GM21367 (cell line): ENCODE measurements around the gene MEGF6.
"Not testable (repeated sequence)": the region's sequence is repeated elsewhere in the genome, so short reads cannot be mapped to it uniquely, and the experiment has no call there.

Source experiments
- ATAC-seq: cut with Tn5 transposase; IDR thresholded peaks from one replicate; pipeline ENCODE4 v1.9.1; 2021; ENCODE audit not compliant: unreplicated experiment

The MEGF6 gene

GRCh38 chr1:3594706-3595377, 16.5 kb downstream of the MEGF6 start:
- no peak for ATAC-seq

DNA sequence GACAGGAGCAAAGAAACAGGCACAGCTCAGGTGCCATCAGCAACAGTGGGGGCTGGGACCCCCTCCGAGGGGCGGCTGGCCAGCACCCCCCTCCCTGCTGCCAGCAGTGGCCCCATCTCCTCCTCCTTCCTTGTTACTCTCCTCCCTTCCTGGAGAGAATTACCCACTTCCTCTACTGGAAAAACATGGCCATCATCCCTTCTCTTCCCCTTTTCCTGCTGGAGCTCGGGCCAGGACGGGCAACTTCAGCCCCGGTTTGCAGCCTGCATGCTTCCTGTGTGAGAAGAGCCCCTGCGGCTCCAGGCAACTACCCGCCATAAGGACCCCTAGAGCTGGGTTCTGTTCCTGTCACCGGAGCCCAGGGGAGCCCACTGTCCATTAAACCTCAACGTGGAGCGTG, 17.6 kb downstream of the MEGF6 start:
- ATAC-seq: no peak

- ATAC-seq: no peak
These were observed 18.0 kb downstream of the MEGF6 start for GRCh38 chr1:3593334-3593733.

DNA sequence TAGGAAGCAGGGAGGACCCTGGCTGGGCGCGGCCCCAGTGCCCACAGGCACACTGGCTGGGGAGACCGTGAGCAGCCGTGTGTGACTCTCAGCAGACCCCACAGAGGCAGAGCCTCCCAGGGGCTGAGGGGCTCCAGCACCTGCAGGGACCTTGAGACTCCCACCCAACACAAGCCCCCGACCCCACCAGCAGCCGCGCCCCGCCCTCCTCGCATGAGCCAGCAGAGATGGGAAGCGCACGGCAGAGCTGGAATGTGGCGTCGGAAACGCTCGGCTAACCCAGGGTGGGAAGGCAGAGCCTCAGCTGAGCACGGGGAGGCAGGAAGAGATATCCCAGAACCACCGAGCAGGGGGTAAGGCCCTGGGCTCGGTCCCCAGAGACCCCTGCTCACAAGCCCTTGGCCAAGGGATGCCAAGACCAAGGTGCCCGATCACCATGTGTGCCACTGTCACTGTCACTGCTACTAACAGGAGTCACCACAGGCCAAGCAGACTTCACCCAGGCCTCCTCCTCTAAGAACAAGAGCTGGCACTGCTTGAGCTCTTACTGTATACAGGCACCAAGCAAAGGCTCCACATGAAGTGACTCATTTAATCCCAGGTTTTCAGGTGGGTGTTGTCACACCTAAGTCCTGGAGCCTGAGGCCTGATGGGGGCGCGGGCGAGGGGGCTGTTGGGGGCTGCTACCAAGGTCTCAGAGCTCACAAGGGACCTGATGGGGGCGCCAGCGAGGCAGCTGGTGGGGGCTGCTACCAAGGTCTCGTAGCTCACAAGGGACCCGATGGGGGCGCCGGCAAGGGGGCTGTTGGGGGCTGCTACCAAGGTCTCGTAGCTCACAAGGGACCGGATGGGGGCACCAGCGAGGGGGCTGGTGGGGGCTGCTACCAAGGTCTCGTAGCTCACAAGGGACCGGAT, 20.1 kb downstream of the MEGF6 start:
- no peak for ATAC-seq

GRCh38 chr1:3590139-3590763, 21.1 kb downstream of the MEGF6 start:
- ATAC-seq: no peak

DNA sequence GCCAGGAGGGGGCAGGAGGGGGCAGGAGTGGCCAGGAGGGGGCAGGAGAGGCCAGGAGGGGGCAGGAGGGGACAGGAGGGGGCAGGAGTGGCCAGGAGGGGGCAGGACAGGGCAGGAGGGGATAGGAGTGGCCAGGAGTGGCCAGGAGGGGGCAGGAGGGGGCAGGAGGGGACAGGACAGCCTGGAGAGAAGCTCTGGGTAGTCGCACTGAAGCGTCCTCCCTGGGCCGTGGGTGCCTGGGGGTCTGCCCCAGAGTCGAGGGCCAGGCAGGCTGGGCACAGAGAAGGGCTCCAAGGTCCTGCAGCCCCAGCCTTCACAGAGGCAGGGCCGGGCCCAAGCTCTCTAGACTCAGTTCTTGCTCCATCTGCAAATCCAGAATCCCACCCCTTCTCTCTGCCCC, 22.9 kb downstream of the MEGF6 start:
- ATAC-seq: no peak

DNA sequence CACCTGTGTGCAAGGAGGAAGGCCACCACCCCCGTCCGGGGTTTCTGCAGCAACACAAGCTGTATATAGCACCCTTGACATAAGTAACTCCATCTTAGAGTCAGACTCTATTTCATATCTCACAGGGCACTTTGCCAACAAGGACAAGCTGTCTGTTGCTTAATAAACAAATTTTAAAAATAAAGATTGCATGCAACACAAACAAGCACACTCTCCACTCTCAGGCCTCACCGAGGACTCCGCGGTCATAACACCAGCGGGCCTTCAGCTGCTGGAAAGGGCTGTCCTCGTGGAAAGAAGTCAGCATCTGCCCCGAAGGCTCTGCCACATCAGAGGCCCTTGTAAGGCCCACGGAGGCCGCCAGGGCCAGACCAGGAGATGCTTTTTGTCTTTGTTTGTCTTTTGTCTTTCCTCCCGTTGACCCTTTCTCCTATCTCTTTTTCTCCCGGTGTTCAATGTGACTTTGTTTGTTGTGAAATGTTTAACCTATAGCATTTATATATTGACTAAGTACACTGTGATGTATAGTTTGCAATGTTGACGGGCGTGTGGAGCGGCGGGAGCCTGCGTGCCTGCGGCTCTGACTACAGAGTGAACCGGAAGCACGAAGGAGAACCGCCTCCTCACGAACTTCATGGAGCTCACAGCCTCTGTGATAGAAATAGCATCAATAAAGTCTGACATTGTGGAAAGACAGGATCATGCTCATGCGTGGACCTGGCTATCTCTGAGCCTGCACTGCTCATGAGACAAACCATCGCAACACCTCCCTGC, 24.1 kb downstream of the MEGF6 start:
- ATAC-seq: no peak

GRCh38 chr1:3585940-3586568, 25.3 kb downstream of the MEGF6 start:
- ATAC-seq: no peak

- ATAC-seq: not testable (repeated sequence)
These were observed 25.9 kb downstream of the MEGF6 start for GRCh38 chr1:3585353-3585868.

- no peak for ATAC-seq
These were observed 26.4 kb downstream of the MEGF6 start for GRCh38 chr1:3584915-3585314.

DNA sequence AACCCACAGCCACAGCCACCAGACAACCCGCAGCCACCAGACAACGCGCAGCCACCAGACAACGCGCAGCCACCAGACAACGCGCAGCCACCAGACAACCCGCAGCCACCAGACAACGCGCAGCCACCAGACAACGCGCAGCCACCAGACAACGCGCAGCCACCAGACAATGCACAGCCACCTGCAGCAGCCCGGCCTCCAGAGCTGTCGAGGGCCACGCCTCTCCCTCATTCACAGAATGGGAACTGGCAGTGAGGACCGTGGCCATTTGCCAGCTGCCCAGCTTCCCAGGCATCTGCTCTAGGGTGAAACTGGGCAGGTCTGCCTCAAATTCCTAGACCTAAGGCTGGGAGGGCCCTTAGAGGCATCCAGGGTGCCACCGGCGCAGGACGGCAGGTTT, 27.6 kb downstream of the MEGF6 start:
- ATAC-seq: not testable (repeated sequence)

- ATAC-seq: no peak
These were observed 29.8 kb downstream of the MEGF6 start for GRCh38 chr1:3581296-3582036.

DNA sequence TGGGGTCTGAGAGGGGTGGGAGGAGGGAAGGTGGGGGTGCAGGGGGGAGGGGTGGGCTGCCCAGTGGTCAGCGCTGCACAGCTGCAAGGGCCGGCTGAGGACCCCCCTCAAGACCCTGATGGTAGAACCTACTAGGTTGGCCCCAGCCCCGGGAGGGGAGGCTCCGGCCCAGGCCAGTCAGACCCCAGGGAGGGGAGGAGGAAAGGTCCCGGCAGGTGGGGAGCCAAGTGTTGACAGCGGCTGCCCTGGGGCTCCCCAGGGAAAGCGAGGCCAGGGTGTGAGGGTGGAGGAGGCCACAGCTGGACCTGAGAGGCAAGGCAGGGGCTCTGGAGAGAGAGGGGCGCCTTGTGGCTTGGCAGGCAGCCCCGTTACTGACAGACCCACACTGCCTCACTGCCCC, 31.1 kb downstream of the MEGF6 start:
- no peak for ATAC-seq

DNA sequence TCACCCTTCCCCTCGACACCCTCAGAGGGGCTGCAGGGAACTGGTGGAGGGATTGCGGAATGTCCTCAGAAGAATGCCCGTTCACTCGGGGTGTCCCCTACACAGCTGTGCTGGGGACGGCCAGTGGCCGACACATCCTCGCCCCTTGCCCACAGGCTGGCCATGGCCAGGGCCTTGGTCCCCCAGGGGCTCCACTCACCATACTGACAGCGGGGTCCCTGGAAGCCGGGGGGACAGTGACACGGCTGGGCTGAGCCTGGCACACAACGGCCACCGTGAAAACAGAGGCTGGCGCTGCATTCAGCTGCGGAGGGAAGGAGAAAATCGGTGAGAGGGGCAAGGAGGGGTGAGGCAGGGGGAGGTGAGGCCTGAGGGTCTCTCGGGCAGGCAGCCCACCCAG, 31.7 kb downstream of the MEGF6 start:
- no peak for ATAC-seq

DNA sequence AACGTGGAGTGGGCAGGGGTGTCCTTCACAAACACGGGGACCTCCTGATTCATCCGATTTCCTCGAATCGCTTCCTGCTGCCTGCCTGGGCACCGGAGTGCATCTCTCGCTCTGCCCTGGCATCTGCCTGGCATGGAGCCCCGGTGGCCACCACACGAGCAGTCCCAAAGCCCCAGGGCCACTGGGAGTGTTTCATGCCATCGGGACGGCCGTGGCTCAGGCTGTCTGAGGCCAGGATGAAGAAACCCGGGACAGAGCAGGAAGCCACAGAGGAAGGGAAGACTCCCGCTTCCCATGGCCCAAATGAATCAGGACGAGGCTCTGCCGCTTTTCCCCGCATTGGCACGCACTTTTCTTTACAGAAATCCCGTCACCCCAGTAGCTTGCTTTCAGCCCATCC, 32.4 kb downstream of the MEGF6 start:
- no peak for ATAC-seq

DNA sequence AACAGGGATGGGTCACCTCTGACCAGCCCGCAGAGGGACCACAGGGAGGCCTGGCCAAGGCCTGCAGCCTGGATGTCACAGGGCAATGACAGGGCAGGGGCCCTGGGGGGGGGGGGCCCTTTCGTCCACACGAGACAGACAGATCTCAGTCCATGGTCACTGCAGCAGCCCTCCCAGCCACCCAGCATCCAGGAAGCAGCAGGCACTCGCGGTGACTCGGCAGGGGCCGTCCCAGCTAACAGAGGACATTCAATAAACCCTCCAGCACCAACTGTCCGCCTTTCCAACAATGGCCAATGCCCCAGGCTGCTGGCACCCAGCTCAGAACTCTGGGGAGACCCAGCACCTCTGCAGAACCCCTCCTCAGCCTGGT, 32.9 kb downstream of the MEGF6 start:
- no peak for ATAC-seq

GRCh38 chr1:3577711-3578432, 33.4 kb downstream of the MEGF6 start:
- ATAC-seq: no peak

DNA sequence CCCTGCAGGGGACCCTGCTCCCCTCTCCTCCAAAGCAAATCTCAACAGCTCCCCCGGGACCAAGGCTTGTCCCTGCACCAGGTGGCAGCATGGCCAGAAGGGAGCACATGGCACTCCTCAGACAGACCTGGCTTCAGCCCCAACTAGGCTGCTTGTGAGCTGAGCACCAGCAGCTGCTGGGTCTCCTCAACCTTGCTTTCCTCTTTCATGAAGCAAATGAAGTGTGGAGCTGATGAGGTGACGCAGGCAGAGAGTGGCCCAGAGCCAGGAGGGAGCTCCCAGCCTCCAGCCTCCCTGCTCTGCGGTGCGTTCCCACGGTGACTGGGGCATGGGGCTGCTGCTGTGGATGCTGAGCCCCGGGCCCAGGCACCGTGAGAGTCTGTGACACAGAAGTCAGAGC, 34.0 kb downstream of the MEGF6 start:
- no peak for ATAC-seq

GRCh38 chr1:3575993-3576392, 35.3 kb downstream of the MEGF6 start:
- no peak for ATAC-seq
